Smooth muscle cell (in vitro differentiated cells): ENCODE data around the gene ACOT11. TPM values are rescaled to one million over a fixed set of nuclear protein-coding genes. Genes with fewer than 3 reads are reported as not detected.

ENCODE experiments used
- DNase-seq: peaks from one replicate; lab custom pipeline; 2025; ENCODE audit not compliant: unreplicated experiment; lab: John Stamatoyannopoulos, UW
- H2AFZ ChIP-seq: fragments of 200-600 bp; sonication (generic); 2 replicates; pipeline ENCODE4 v1.6.0; 2016; ENCODE audit warnings: antibody characterized with exemption, low read depth, mild to moderate bottlenecking
- H3F3A ChIP-seq: fragments of 200-600 bp; sonication (generic); 2 replicates; pipeline ENCODE4 v1.6.0; 2017; ENCODE audit warnings: antibody characterized with exemption, low read depth
- H3K27ac ChIP-seq: fragments of 200-600 bp; sonication (generic); 2 replicates; pipeline ENCODE4 v1.5.1; 2016; ENCODE audit warnings: low read depth, mild to moderate bottlenecking
- H3K27me3 ChIP-seq: fragments of 200-600 bp; sonication (generic); 2 replicates; pipeline ENCODE4 v1.6.1; 2016; ENCODE audit warnings: low read depth, mild to moderate bottlenecking
- H3K36me3 ChIP-seq: fragments of 200-600 bp; sonication (generic); 2 replicates; pipeline ENCODE4 v1.5.1; 2016; ENCODE audit warnings: low read depth
- H3K4me1 ChIP-seq: fragments of 200-600 bp; sonication (generic); 2 replicates; pipeline ENCODE4 v1.5.1; 2016; ENCODE audit warnings: low read depth
- H3K4me2 ChIP-seq: fragments of 200-600 bp; sonication (generic); 2 replicates; pipeline ENCODE4 v1.6.0; 2016; ENCODE audit warnings: mild to moderate bottlenecking
- H3K4me3 ChIP-seq: fragments of 200-600 bp; sonication (generic); 2 replicates; pipeline ENCODE4 v1.5.1; 2016; ENCODE audit warnings: mild to moderate bottlenecking
- H3K79me2 ChIP-seq: fragments of 200-600 bp; sonication (generic); 2 replicates; pipeline ENCODE4 v1.6.0; 2016; ENCODE audit warnings: low read depth, mild to moderate bottlenecking
- H3K9ac ChIP-seq: fragments of 200-600 bp; sonication (generic); 2 replicates; pipeline ENCODE4 v1.6.0; 2016; ENCODE audit warnings: low read depth
- H3K9me3 ChIP-seq: fragments of 200-600 bp; sonication (generic); replicated peaks from 2 replicates; pipeline ENCODE4 v1.5.1; 2016; ENCODE audit warnings: low read depth
- H4K20me1 ChIP-seq: fragments of 200-600 bp; sonication (generic); 2 replicates; pipeline ENCODE4 v1.6.0; 2016; ENCODE audit warnings: low read depth
- WGBS: methylation state at CpG from one replicate; pipeline ENCODE4 v1.1.7; 2016; ENCODE audit warnings: low lambda C conversion rate; 5-methylcytosine and 5-hydroxymethylcytosine counted together
- polyA plus RNA-seq: library from polyadenylated mRNA; unstranded; fragments of >200 nt; fragmentation: Nextera tagmentation; extraction: Ambion mirVana; gene quantifications from 2 replicates; pipeline ENCODE4 v1.2.1, GENCODE V29; 2016
- total RNA-seq: library from RNA; depleted of rRNA; stranded (reverse); fragments of >200 nt; gene quantifications from 2 replicates; pipeline ENCODE4 v1.2.3, GENCODE V29; 2014
- TF ChIP-seq, protein P1 (sequence below): fragments of 200-600 bp; sonication (generic); IDR thresholded peaks from 2 replicates; pipeline ENCODE4 v1.5.1; 2017; ENCODE audit warnings: borderline replicate concordance, mild to moderate bottlenecking, antibody characterized with exemption; ENCODE audit not compliant: insufficient read depth, poor library complexity, severe bottlenecking

The ACOT11 gene
- total and polyA plus RNA-seq, 2 experiments from 2014 or later: 1.6 to 4.8 TPM

- DNase-seq: no peak
- Histone ChIP-seq H3K4me3 (no peak overlapping the region), H3F3A (peaks cover 15% of the 10 kb centered on the region), H3K9ac (no peak overlapping the region), H3K4me1 (peaks cover 14% of the 10 kb centered on the region), H3K4me2 (no peak overlapping the region), H3K79me2 (no peaks in the 10 kb centered on the region), H3K36me3 (no peaks in the 10 kb centered on the region), H4K20me1 (no peaks in the 10 kb centered on the region), H2AFZ (no peak overlapping the region), H3K9me3 (no peaks in the 10 kb centered on the region), H3K27ac (no peak overlapping the region), H3K27me3 (no peaks in the 10 kb centered on the region)
- 78% methylated on average over 5 of the region's 5 CpGs for WGBS
- TF ChIP-seq, protein P1, sequence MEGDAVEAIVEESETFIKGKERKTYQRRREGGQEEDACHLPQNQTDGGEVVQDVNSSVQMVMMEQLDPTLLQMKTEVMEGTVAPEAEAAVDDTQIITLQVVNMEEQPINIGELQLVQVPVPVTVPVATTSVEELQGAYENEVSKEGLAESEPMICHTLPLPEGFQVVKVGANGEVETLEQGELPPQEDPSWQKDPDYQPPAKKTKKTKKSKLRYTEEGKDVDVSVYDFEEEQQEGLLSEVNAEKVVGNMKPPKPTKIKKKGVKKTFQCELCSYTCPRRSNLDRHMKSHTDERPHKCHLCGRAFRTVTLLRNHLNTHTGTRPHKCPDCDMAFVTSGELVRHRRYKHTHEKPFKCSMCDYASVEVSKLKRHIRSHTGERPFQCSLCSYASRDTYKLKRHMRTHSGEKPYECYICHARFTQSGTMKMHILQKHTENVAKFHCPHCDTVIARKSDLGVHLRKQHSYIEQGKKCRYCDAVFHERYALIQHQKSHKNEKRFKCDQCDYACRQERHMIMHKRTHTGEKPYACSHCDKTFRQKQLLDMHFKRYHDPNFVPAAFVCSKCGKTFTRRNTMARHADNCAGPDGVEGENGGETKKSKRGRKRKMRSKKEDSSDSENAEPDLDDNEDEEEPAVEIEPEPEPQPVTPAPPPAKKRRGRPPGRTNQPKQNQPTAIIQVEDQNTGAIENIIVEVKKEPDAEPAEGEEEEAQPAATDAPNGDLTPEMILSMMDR: no peak
These were observed 22.1 kb downstream of the ACOT11 start for GRCh38 chr1:54570161-54570560.

- Histone ChIP-seq H3K4me2 (no peak overlapping the region), H3K27ac (no peak overlapping the region), H3F3A (peaks cover 15% of the 10 kb centered on the region), H3K27me3 (no peaks in the 10 kb centered on the region), H3K9ac (no peak overlapping the region), H3K4me1 (peaks cover 14% of the 10 kb centered on the region), H4K20me1 (no peaks in the 10 kb centered on the region), H2AFZ (no peak overlapping the region), H3K79me2 (no peaks in the 10 kb centered on the region), H3K4me3 (no peak overlapping the region), H3K36me3 (no peaks in the 10 kb centered on the region), H3K9me3 (no peaks in the 10 kb centered on the region)
- TF ChIP-seq, protein P1: no peak
- no peak for DNase-seq
- 87% methylated on average over 3 of the region's 3 CpGs for WGBS
These were observed 23.3 kb downstream of the ACOT11 start for GRCh38 chr1:54571326-54571725.

DNA sequence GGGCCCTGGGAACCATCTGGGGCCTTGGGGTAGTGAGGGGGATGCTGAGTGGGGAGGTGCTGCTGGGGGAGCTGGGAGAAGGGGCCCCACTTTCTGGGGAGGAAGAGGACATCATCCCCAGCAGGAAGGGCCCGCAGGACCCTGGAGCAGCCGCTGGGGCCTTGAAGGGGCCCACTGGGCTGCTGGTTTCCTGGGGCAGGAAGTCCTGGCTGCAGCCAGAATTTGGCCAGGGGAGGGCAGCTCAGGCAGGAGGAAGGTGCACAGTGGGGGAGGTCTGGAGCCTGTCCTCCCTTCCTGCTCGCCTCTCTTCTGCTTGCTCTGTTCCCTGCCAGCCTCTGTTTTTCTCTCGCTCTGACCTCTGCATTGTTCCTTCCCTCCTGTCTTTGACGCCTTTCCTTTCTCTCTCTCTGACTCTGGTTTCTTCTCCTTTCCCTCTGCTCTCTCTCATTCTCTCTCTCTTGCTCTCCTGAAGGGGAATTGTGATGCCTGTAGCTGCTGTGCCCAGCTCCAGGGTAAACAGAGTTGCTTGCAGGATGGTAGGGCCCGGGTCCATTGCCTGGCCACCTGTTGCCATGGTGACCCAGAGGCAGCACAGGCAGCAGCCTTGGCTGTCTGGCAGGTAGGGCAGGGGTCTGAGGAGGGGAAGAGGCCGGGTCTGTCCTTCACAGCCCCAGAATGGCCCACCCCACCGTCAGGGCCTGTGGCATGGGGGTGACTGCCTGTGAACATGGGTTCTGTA is 23.9 kb downstream of the ACOT11 start:
- Histone ChIP-seq H3K27ac (no peak overlapping the region), H3K9ac (no peak overlapping the region), H3K36me3 (no peaks in the 10 kb centered on the region), H2AFZ (no peak overlapping the region), H3K79me2 (no peaks in the 10 kb centered on the region), H3K4me2 (no peak overlapping the region), H3K4me3 (no peak overlapping the region), H3K27me3 (no peaks in the 10 kb centered on the region), H3F3A (peaks cover 15% of the 10 kb centered on the region), H3K9me3 (no peaks in the 10 kb centered on the region), H4K20me1 (no peaks in the 10 kb centered on the region), H3K4me1 (peaks cover 14% of the 10 kb centered on the region)
- TF ChIP-seq, protein P1: no peak
- WGBS: 49% methylated on average over 8 of the region's 8 CpGs
- no peak for DNase-seq

GRCh38 chr1:54572542-54572850 is 24.5 kb downstream of the ACOT11 start:
- H3K4me2 ChIP-seq: no peak overlapping the region
- no peak overlapping the region for H2AFZ ChIP-seq
- no peak overlapping the region for H3K9ac ChIP-seq
- H3F3A ChIP-seq: peaks cover 15% of the 10 kb centered on the region
- H3K9me3 ChIP-seq: no peaks in the 10 kb centered on the region
- 88% methylated on average over 3 of the region's 3 CpGs for WGBS
- H4K20me1 ChIP-seq: no peaks in the 10 kb centered on the region
- H3K4me1 ChIP-seq: peaks cover 14% of the 10 kb centered on the region
- TF ChIP-seq, protein P1: no peak
- H3K4me3 ChIP-seq: no peak overlapping the region
- H3K27ac ChIP-seq: no peak overlapping the region
- H3K36me3 ChIP-seq: no peaks in the 10 kb centered on the region
- H3K79me2 ChIP-seq: no peaks in the 10 kb centered on the region
- no peak for DNase-seq
- no peaks in the 10 kb centered on the region for H3K27me3 ChIP-seq
